Breast epithelium (tissue), 4 donors: Measurements from ENCODE around the gene ARR3. TPM values are rescaled to one million over a fixed set of nuclear protein-coding genes. Genes with fewer than 3 reads are reported as not detected.
A peak's percentile ranks its signal among the peaks of the same experiment; 100 is the strongest.

Experiments
- DNase-seq, 2 donors: peaks; one replicate each; pipeline ENCODE4 v3.0.0-alpha.2; 2019; ENCODE audit warnings: low spot score in 2 of 2
- H3K27ac ChIP-seq, 2 donors: fragments of 200-600 bp; sonication (generic) in 1 of 2; one replicate each; pipeline ENCODE4 v1.5.1; 2016 to 2019; ENCODE audit warnings: mild to moderate bottlenecking in 1 of 2
- H3K27me3 ChIP-seq, 2 donors: fragments of 200-600 bp; sonication (generic) in 1 of 2; one replicate each; pipeline versions ENCODE4 v1.5.1 to v1.6.0; 2017 to 2019; ENCODE audit warnings: control low read depth in 1 of 2, mild to moderate bottlenecking in 1 of 2
- H3K36me3 ChIP-seq: fragments of 200-600 bp; one replicate; pipeline ENCODE4 v1.5.1; 2019
- H3K4me1 ChIP-seq, 2 donors: fragments of 200-600 bp; sonication (generic); one replicate each; pipeline ENCODE4 v1.5.1; 2016 to 2019; ENCODE audit warnings: control low read depth in 1 of 2
- H3K4me3 ChIP-seq, 3 donors: fragments of 200-600 bp; sonication (generic); 1 replicate in 2 of 3; 2 replicates in 1 of 3; pipeline ENCODE4 v1.5.1; 2016 to 2019; ENCODE audit warnings: mild to moderate bottlenecking in 3 of 3, moderate library complexity in 2 of 3
- H3K9me3 ChIP-seq, 2 donors: fragments of 200-600 bp; sonication (generic) in 1 of 2; one replicate each; pipeline ENCODE4 v1.5.1; 2016 to 2019; ENCODE audit warnings: control low read depth in 1 of 2
- POLR2A ChIP-seq: fragments of 450-650 bp; IDR thresholded peaks from one replicate; pipeline ENCODE4 v1.6.1; 2016; ENCODE audit warnings: antibody characterized with exemption, mild to moderate bottlenecking, moderate library complexity
- POLR2AphosphoS5 ChIP-seq, 3 donors: sonication (generic); formaldehyde crosslinking; IDR thresholded peaks; one replicate each; pipeline ENCODE4 v1.6.1; 2017; ENCODE audit warnings: antibody characterized with exemption in 3 of 3
- intact Hi-C: fragments of 100-400 bp; cut with DNase I; formaldehyde crosslinking; loops from one replicate; pipeline ENCODE4 v1.15.1; 2023; ENCODE audit warnings: low total_unique reads
- total RNA-seq, 3 donors: library from RNA; depleted of rRNA; stranded (reverse); fragments of >200 nt; gene quantifications; one replicate each; pipeline ENCODE4 v1.1.0, GENCODE V29; 2016
- TF ChIP-seq, protein P1 (sequence below), 3 donors: fragments of 450-650 bp; IDR thresholded peaks; one replicate each; pipeline ENCODE4 v1.5.1; 2016 to 2017; ENCODE audit warnings: antibody characterized with exemption in 3 of 3, mild to moderate bottlenecking in 3 of 3, moderate library complexity in 3 of 3

ARR3 gene
- total RNA-seq, 3 donors from 2014 or later: not detected

DNA sequence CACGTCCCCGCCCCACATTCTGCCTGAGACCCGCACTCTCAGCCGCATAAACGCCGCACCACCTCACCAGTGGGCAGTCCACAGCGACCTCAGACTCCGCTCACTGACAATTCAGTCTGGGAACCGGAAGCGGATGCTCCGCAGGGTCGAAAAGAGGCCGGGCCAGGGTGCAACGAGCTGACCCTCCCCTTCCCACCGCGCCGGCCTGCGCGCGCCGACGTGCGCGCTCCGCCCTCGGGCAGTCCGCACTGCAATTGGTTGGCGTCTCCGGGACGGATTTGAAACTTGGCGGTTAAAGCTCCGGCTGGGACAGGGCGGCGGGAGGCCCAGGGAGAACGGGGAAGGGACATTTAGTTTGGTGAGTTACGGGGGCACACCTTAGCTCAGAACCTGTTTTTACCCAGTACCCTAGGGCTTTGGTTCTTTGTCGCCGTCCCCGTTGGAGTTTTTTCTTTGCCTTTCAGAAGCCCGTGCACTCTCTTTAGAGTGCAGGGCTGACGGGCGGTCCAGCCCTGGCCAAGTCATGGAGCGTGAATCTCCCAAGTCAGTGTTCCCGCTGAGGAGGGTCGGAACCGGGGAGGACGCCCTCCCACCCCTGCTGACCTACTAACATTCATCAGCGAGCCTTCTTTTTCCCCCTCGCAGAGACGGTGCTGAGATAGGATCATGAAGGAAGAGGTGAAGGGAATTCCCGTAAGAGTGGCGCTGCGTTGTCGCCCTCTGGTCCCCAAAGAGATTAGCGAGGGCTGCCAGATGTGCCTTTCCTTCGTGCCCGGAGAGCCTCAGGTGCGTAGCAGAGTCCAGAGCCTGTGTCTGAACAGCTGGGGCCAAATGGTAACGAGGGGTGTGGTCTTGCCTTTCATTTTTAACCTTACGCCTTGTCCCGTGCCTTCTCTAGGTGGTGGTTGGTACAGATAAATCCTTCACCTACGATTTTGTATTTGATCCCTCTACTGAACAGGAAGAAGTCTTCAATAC is 21.9 kb downstream of the ARR3 start, which contains the start of the genes KIF4A and PDZD11:
KIF4A (plus strand) TSS at position 312 of the 978 bp plus-strand sequence; CDS start at position 667, 355 bp downstream.
PDZD11 (minus strand) TSS at position 135 of the 978 bp plus-strand sequence. CDS start 586 bp downstream, outside the sequence.
- Histone ChIP-seq H3K27ac (peak within 1 kb of the TSS; percentile 65 to 67), H3K36me3 (no peaks in the 10 kb centered on the region), H3K4me1 (peaks cover 0 to 4% of the 10 kb centered on the region in 2 donors), H3K4me3 (peak within 1 kb of the TSS; percentile 52 to 69 (median 59)), H3K27me3 (peaks cover 0 to 32% of the 10 kb centered on the region in 2 donors), H3K9me3 (no peaks in the 10 kb centered on the region)
- TF ChIP-seq, protein P1, sequence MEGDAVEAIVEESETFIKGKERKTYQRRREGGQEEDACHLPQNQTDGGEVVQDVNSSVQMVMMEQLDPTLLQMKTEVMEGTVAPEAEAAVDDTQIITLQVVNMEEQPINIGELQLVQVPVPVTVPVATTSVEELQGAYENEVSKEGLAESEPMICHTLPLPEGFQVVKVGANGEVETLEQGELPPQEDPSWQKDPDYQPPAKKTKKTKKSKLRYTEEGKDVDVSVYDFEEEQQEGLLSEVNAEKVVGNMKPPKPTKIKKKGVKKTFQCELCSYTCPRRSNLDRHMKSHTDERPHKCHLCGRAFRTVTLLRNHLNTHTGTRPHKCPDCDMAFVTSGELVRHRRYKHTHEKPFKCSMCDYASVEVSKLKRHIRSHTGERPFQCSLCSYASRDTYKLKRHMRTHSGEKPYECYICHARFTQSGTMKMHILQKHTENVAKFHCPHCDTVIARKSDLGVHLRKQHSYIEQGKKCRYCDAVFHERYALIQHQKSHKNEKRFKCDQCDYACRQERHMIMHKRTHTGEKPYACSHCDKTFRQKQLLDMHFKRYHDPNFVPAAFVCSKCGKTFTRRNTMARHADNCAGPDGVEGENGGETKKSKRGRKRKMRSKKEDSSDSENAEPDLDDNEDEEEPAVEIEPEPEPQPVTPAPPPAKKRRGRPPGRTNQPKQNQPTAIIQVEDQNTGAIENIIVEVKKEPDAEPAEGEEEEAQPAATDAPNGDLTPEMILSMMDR (IDR thresholded peaks at IDR 0.05): no peak
- no peak for TF ChIP-seq POLR2A
- TF ChIP-seq POLR2AphosphoS5 (IDR thresholded peaks at IDR 0.05): no peak
- peak; percentile 60 to 76 for DNase-seq
- intact Hi-C loops: loop anchor here (5.0 kb wide), 1 partner anchor 502 kb away; no protein-coding TSS in a partner anchor

DNA sequence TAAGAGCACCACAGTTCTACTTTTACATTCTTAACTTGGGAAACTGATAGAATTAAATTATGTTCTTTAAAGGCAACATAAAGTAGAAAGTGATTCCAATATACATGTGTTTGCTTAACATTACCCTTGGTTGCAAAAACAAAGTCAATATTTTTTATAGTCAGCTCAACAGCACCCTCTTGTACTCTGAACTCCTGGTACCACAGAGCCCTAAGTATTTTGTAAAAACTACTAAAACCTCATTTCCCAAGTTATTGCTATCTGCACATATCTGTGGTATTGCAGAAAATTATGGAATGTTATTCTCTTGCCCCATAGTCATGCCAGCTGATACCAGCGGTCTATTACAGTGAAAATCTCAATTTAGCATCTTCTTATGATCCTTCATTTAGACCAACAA is 24.7 kb downstream of the ARR3 start:
- Histone ChIP-seq H3K36me3 (no peaks in the 10 kb centered on the region), H3K27me3 (peaks cover 0 to 21% of the 10 kb centered on the region in 2 donors), H3K9me3 (no peaks in the 10 kb centered on the region), H3K27ac (no peak overlapping the region), H3K4me3 (no peak overlapping the region), H3K4me1 (peaks cover 0 to 4% of the 10 kb centered on the region in 2 donors)
- no peak for DNase-seq
- intact Hi-C loops: no loop called here
- no peak for TF ChIP-seq POLR2A
- TF ChIP-seq, protein P1 (IDR thresholded peaks at IDR 0.05): no peak
- no peak for TF ChIP-seq POLR2AphosphoS5 (IDR thresholded peaks at IDR 0.05)

DNA sequence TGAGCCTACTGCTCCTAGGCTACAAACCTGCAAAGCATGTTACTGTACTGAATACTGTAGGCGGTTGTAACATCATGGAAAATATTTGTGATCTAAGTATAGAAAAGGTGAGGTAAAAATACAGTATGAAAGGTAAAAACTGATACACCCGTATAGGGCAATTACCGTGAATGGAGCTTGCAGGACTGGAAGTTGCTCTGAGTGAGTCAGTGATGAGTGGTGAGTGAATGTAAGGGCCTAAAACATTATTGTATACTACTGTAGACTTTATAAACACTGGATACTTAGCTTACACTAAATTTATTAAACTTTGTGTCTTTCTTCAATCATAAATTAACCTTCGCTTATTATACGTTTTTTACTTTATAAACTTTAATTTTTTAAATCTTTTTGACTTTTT is 25.5 kb downstream of the ARR3 start:
- H3K36me3 ChIP-seq: no peaks in the 10 kb centered on the region
- peaks cover 0 to 22% of the 10 kb centered on the region in 2 donors for H3K27me3 ChIP-seq
- H3K4me3 ChIP-seq: no peak overlapping the region
- TF ChIP-seq, protein P1 (IDR thresholded peaks at IDR 0.05): no peak
- TF ChIP-seq POLR2A (no peak), POLR2AphosphoS5 (IDR thresholded peaks at IDR 0.05) (no peak)
- no peak overlapping the region for H3K27ac ChIP-seq
- H3K4me1 ChIP-seq: peaks cover 0 to 4% of the 10 kb centered on the region in 2 donors
- no peaks in the 10 kb centered on the region for H3K9me3 ChIP-seq
- intact Hi-C loops: no loop called here
- DNase-seq: no peak

DNA sequence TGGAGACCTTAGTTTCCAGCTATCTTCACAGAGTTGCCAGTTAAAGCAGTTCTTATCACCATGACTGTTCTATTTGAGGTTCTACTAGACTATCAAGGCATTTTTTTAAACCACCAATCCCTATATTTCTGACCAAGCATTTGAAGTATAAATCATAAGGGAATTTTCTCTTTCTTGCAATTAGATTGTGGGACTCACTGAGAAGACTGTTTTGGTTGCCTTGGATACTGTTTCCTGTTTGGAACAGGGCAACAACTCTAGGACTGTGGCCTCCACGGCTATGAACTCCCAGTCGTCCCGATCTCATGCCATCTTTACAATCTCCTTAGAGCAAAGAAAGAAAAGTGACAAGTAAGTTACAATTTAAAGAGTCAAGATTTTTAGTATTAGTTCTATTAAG is 33.6 kb downstream of the ARR3 start:
- Histone ChIP-seq H3K4me3 (no peak overlapping the region), H3K27me3 (peaks cover 0 to 35% of the 10 kb centered on the region in 2 donors), H3K36me3 (no peaks in the 10 kb centered on the region), H3K4me1 (no peaks in the 10 kb centered on the region), H3K9me3 (no peaks in the 10 kb centered on the region), H3K27ac (no peak overlapping the region)
- intact Hi-C loops: no loop called here
- no peak for DNase-seq
- TF ChIP-seq POLR2A (no peak), POLR2AphosphoS5 (IDR thresholded peaks at IDR 0.05) (no peak)
- TF ChIP-seq, protein P1 (IDR thresholded peaks at IDR 0.05): no peak

DNA sequence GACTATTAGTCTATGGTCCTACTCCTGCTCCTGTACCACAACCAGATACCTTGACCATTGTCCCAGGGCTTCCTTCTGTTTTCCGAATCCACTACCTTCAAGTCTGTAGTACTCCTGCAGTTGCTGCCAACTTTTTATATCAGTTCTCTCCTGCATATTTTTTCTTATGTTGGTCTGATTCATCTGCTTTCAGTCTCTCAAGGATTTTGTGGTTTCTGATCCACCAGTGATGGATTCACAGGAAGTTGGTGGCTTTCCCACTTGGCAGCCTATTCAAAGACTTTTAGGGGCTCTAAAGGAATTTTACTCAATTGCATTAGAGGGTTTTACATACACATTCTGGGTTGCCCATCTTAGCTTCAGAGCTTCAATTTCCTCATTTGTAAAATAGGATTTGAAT is 45.4 kb downstream of the ARR3 start:
- Histone ChIP-seq H3K4me1 (no peaks in the 10 kb centered on the region), H3K9me3 (no peaks in the 10 kb centered on the region), H3K4me3 (no peak overlapping the region), H3K27me3 (peaks cover 0 to 21% of the 10 kb centered on the region in 2 donors), H3K27ac (no peak overlapping the region), H3K36me3 (no peaks in the 10 kb centered on the region)
- intact Hi-C loops: no loop called here
- no peak for DNase-seq
- TF ChIP-seq POLR2A (no peak), POLR2AphosphoS5 (IDR thresholded peaks at IDR 0.05) (no peak)
- TF ChIP-seq, protein P1 (IDR thresholded peaks at IDR 0.05): no peak
